Endothelial cell (in vitro differentiated cells): ENCODE results near the gene ARHGAP24. TPM values are rescaled to one million over a fixed set of nuclear protein-coding genes. Genes with fewer than 3 reads are reported as not detected.

Experiments used
- DNase-seq: peaks from one replicate; pipeline ENCODE4 v3.0.0; 2021; ENCODE audit warnings: low spot score
- H3K27ac Mint-ChIP-seq: one replicate; pipeline ENCODE4 v1.8.0; 2021; ENCODE audit warnings: mixed read lengths, inconsistent platforms; ENCODE audit not compliant: unreplicated experiment
- H3K27me3 Mint-ChIP-seq: one replicate; pipeline ENCODE4 v1.8.0; 2021; ENCODE audit warnings: mild to moderate bottlenecking, moderate library complexity, mixed read lengths, inconsistent platforms; ENCODE audit not compliant: unreplicated experiment
- H3K36me3 Mint-ChIP-seq: one replicate; pipeline ENCODE4 v1.8.0; 2021; ENCODE audit warnings: mild to moderate bottlenecking, low read depth, mixed read lengths, inconsistent platforms; ENCODE audit not compliant: unreplicated experiment
- H3K4me1 Mint-ChIP-seq: one replicate; pipeline ENCODE4 v1.8.0; 2021; ENCODE audit warnings: mild to moderate bottlenecking, mixed read lengths, inconsistent platforms; ENCODE audit not compliant: unreplicated experiment
- H3K4me3 Mint-ChIP-seq: one replicate; pipeline ENCODE4 v1.8.0; 2021; ENCODE audit warnings: mild to moderate bottlenecking, mixed read lengths, inconsistent platforms; ENCODE audit not compliant: unreplicated experiment
- H3K9me3 Mint-ChIP-seq: one replicate; pipeline ENCODE4 v1.8.0; 2021; ENCODE audit warnings: mixed read lengths, inconsistent platforms; ENCODE audit not compliant: unreplicated experiment
- total RNA-seq: library from RNA; stranded (reverse); fragmentation: NEBNext Ultra II Directional; extraction: Animal tissue kit (Norgen Biotek cat#: 25700); gene quantifications from one replicate; pipeline ENCODE4 v1.2.1, GENCODE V29; 2021; ENCODE audit not compliant: unreplicated experiment
- TF ChIP-seq, protein P1 (sequence below): fragments of 200-600 bp; sonication (generic); IDR thresholded peaks from one replicate; pipeline ENCODE4 v1.5.0; 2021; ENCODE audit warnings: antibody characterized with exemption; ENCODE audit not compliant: unreplicated experiment

Gene ARHGAP24
- total RNA-seq, 1 donor from 2014 or later: 5.0 TPM

DNA sequence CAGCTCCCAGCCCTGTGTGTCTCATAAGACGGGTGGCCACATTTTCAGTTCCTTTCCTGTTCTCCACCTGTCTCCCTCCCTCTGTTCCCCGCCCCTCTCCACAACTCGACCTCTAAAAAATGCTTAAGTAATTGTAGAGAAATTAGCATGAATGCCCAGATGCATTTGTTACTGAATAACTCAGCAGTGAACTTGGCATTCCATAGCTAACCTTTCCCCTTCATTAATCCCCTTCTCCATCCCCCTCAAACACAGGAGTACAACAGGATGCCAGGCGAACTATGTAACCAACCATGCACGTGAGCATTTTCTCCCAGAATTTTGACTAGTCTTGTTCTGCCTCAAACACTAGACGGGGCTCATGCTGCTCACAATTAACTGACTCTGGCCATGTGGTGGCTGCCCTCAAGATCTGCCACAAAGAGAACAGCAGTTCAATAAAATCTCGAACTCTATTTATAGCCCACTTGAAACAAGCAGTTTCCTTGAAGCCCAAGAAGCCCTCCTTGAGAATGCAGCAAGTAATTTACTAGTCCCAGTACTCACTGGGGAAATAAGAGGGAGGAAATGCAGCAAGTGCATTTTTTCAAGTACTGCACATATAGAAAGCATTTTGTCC lies 351.2 kb downstream of the ARHGAP24 start:
- no peak overlapping the region for H3K4me3 Mint-ChIP-seq
- DNase-seq: peak; percentile 11
- TF ChIP-seq, protein P1, sequence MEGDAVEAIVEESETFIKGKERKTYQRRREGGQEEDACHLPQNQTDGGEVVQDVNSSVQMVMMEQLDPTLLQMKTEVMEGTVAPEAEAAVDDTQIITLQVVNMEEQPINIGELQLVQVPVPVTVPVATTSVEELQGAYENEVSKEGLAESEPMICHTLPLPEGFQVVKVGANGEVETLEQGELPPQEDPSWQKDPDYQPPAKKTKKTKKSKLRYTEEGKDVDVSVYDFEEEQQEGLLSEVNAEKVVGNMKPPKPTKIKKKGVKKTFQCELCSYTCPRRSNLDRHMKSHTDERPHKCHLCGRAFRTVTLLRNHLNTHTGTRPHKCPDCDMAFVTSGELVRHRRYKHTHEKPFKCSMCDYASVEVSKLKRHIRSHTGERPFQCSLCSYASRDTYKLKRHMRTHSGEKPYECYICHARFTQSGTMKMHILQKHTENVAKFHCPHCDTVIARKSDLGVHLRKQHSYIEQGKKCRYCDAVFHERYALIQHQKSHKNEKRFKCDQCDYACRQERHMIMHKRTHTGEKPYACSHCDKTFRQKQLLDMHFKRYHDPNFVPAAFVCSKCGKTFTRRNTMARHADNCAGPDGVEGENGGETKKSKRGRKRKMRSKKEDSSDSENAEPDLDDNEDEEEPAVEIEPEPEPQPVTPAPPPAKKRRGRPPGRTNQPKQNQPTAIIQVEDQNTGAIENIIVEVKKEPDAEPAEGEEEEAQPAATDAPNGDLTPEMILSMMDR: no peak
- H3K27ac Mint-ChIP-seq: peak overlapping the region; percentile 38
- H3K27me3 Mint-ChIP-seq: no peaks in the 10 kb centered on the region
- peaks cover 47% of the 10 kb centered on the region for H3K4me1 Mint-ChIP-seq
- H3K36me3 Mint-ChIP-seq: no peaks in the 10 kb centered on the region
- no peaks in the 10 kb centered on the region for H3K9me3 Mint-ChIP-seq

DNA sequence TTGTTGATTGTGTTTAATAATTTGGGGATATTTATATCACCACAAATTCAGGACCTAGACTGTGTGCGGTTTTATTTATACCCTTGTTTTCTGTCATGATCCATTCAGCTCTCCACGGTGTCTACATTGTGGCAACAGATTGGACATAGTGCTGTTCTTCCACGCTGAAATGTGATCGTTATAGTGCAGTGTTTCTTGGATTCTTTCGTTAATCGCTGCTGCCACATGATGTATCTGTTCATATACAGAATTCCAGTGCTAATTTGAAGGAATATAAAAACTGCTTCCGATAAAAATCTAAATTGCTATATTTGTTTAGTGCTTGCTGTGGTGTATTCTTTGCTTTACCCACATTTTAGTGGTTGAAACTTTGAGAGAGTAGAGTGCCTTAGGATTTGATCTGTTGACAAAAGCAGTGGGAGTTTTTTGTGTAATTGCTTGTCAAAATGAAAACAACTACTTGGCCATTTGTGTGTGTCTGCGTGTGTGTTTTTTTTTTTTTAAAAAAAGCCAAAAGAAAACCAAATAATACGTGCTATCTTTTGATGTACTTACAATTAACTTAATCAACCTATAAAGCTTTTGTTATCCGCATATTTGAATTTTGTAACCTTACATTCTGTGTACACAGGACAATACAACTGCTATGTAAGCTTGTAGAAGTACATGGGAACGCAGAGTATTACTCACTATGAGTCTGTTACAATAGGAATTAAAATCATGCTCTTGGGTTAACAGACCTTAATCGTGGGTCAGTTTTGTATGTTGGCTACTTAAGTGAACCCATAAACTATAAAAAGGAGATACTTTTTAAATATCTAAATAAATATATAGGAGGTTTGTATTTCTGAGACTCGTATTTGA lies 353.3 kb downstream of the ARHGAP24 start:
- Mint-ChIP-seq H3K4me3 (no peak overlapping the region), H3K4me1 (peaks cover 53% of the 10 kb centered on the region), H3K27me3 (peaks cover 3% of the 10 kb centered on the region), H3K9me3 (no peaks in the 10 kb centered on the region), H3K27ac (peak overlapping the region; percentile 30), H3K36me3 (no peaks in the 10 kb centered on the region)
- TF ChIP-seq, protein P1: no peak
- no peak for DNase-seq

DNA sequence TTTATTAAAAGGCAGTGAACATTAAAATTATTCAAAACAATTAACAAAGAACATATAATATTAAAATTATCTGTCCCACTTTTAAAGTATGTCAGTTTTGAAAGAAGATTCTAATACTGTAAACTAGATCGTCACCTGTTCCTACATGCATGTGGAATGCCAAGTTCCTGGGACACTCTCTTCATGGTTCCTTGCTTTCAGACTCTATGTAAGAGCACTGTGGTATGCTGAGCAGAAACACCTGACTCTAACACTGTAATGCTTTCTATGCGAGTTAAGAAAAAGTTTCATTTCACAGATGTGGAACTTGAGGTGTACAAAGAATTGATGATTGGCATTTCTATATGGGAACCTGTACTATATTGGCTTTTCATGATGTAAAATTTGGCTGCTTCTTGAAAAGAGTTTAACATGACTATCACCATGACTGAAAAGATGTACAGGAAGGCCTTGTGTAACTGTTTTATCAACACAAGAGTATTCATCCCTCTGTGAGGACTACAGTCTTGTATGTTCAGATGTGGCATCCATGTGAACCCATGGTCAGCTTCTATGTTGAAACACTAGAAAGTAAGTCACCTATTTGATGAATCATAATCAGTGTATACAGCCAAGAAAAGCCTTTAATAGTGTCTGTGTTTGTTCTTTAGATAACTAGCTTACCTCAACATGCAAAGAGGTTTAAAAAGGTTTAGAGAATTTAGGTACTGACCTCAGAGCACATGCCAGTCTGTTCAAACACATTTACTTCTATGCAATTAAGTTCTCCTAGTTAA lies 354.5 kb downstream of the ARHGAP24 start:
- H3K27me3 Mint-ChIP-seq: peaks cover 3% of the 10 kb centered on the region
- no peaks in the 10 kb centered on the region for H3K9me3 Mint-ChIP-seq
- peaks cover 44% of the 10 kb centered on the region for H3K4me1 Mint-ChIP-seq
- no peaks in the 10 kb centered on the region for H3K36me3 Mint-ChIP-seq
- DNase-seq: no peak
- no peak overlapping the region for H3K4me3 Mint-ChIP-seq
- TF ChIP-seq, protein P1: no peak
- no peak overlapping the region for H3K27ac Mint-ChIP-seq

DNA sequence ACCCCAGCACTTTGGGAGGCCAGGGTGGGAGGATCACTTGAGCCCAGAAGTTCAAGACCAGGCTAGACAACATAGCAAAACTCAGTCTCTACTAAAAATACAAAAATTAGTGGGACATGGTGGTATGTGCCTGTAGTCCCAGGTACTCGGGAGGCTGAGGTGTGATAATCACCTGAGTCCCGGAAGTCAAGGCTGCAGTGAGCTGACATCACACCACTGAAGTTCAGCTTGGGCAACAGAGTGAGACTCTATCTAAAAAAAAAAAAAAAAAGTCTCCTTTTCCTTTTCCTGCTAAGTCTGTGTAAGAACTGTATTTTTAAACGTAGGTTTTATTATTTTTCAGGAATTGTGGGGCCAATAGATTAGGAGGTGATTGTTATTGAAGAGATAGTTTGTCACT lies 356.7 kb downstream of the ARHGAP24 start:
- no peak overlapping the region for H3K4me3 Mint-ChIP-seq
- no peak for DNase-seq
- no peaks in the 10 kb centered on the region for H3K9me3 Mint-ChIP-seq
- H3K36me3 Mint-ChIP-seq: no peaks in the 10 kb centered on the region
- H3K27ac Mint-ChIP-seq: peak overlapping the region; percentile 79
- TF ChIP-seq, protein P1: no peak
- peaks cover 24% of the 10 kb centered on the region for H3K4me1 Mint-ChIP-seq
- H3K27me3 Mint-ChIP-seq: peaks cover 3% of the 10 kb centered on the region
